Activated T-helper 1 cell treated with Interleukin-2 at 50 U/mL for 16 hours (primary cell): ENCODE data around the gene PKN3.
A peak's percentile ranks its signal among the peaks of the same experiment; 100 is the strongest.
"Not testable (repeated sequence)": the region's sequence is repeated elsewhere in the genome, so short reads cannot be mapped to it uniquely, and the experiment has no call there.

Source experiments
- DNase-seq: peaks from one replicate; pipeline ENCODE4 v3.0.0-alpha.2; 2020; ENCODE audit warnings: low read depth

Gene PKN3

GRCh38 chr9:128702445-128702948 lies at the start of gene PKN3:
Gene PKN3, plus strand, starts transcription at chr9:128702503. Its CDS starts 413 bp downstream, at chr9:128702916.
- peak; percentile 76 for DNase-seq

GRCh38 chr9:128653908-128654307 lies 48.4 kb upstream of the PKN3 start:
- DNase-seq: no peak

DNA sequence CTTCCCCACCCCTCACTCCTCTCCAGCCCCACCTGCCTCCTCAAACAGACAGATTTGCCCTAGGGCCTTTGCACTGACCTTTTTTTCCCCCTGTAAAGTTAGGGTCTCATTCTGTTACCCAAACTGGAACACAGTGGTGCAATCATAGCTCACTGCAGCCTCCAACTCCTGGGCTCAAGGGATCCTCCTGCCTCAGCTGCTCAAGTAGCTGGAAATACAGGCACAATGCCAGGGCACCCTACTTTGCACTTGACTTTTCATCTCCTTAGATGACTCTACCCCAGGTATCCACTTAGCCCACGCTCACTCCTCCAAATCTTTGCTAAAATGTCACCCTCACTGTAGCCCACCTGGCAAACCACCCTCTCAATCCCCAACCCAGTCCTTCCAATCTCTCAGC lies 47.8 kb upstream of the PKN3 start:
- DNase-seq: no peak

GRCh38 chr9:128656416-128657343 lies 45.6 kb upstream of the PKN3 start, which contains the start of gene DYNC2I2:
Gene DYNC2I2, minus strand, starts transcription at chr9:128656847. Its CDS starts 121 bp downstream, at chr9:128656726.
- DNase-seq: peak; percentile 95

DNA sequence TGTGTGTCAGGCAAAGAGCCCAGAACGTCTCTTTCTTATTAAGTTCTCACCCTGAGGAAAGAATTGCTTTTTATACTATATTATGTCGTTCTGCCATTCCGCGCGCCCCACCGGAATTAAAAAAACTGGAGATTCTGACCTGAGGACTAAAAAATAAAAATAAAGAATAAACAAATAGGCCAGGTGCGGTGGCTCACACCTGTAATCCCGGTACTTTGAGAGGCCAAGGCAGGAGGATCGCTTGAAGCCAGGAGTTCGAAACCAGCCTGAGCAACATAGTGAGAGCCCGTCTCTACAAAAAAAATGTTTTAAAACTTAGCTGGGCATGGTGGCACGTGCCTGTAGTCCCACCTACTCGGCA lies 45.0 kb upstream of the PKN3 start:
- DNase-seq: no peak

- no peak for DNase-seq
These were observed 44.5 kb upstream of the PKN3 start for GRCh38 chr9:128657796-128658195.

DNA sequence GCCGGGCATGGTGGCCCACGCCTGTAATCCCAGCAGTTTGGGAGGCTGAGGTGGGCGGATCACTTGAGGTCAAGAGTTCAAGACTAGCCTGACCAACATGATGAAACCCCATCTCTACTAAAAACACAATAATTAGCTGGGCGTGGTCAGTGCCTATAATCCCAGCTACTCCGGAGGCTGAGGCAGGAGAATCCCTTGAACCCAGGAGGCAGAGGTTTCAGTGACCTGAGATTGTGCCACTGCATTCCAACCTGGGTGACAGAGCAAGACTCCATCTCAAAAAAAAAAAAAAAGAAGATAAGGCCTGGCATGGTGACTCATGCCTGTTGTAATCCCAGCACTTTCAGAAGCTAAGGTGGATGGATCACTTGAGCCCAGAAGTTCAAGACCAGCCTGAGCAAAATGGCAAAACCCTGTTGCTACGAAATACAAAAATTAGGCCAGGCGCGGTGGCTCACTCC lies 35.8 kb upstream of the PKN3 start:
- not testable (repeated sequence) for DNase-seq

- no peak for DNase-seq
These were observed 32.5 kb upstream of the PKN3 start for GRCh38 chr9:128669786-128670185.

- DNase-seq: no peak
These were observed 26.9 kb upstream of the PKN3 start for GRCh38 chr9:128675382-128675781.

- DNase-seq: no peak
These were observed 24.5 kb upstream of the PKN3 start for GRCh38 chr9:128677794-128678193.

GRCh38 chr9:128683340-128684064 lies 18.8 kb upstream of the PKN3 start:
- DNase-seq: no peak

DNA sequence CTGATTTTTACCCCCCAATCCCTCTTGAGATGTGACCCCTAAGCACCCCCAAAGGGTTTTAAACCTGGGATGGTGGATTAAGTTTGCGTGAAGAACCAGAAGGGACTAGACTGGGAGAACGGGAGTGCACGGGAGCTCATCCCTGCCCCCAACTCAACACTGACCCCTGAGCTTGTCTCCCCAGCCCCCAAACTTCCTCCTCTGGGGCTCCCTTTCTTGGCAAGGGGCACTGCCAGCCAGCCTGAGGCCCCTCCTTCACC lies 18.3 kb upstream of the PKN3 start:
- no peak for DNase-seq

GRCh38 chr9:128684325-128685199 lies 17.7 kb upstream of the PKN3 start:
- peak; percentile 58 for DNase-seq

GRCh38 chr9:128685636-128686489 lies 16.4 kb upstream of the PKN3 start:
- DNase-seq: no peak

- no peak for DNase-seq
These were observed 14.8 kb upstream of the PKN3 start for GRCh38 chr9:128687453-128687852.

GRCh38 chr9:128688501-128689292 lies 13.6 kb upstream of the PKN3 start, which contains the start of gene SET:
Gene SET, plus strand, starts transcription at chr9:128689222. Its CDS starts 361 bp downstream, at chr9:128689583.
- peak; percentile 91 for DNase-seq

- DNase-seq: peak; percentile 47
These were observed 13.0 kb upstream of the PKN3 start for GRCh38 chr9:128689293-128689774.

DNA sequence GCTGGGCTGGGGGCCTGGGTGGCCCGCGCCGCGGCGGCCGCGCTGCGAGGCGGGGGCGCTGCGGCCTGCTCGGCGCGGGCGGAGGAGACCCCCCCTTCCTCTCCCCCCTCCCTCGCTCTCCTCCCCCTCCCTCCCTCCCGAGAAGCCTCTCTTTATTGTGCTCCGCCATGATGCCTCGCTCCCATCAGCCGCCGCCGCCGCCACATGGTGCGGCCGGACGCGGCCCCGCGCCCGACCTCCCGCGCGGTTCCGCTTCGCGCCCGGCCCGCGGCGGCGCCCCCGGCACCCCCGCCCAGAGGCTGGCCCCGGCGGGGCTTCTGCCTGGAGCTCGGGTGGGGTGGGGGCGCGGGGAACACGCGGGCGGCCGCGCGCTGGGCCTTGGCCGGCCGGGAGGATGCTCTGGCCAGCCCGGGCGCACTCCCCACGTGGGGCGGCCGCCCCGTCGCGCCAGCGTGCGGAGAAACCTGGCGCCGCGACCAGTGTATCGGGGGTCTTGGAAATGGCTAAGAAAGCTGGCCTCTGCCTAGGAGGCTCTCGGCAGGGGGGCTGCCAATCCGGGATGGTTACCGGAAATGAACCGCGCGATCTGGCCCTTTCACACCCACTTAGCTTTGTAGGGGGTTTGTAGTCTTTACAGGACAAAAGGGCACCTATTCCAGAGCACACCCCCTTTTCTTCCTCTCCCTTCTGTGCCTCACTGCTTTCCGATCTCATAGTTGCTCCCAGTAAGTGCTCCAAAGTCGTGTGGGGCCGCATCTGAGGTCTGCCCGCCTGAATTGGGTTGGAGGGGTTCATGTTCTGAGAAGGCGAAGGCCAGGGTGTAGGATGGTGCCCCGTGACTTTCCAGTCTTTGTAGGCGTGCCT lies 12.3 kb upstream of the PKN3 start:
- peak; percentile 44 for DNase-seq

DNA sequence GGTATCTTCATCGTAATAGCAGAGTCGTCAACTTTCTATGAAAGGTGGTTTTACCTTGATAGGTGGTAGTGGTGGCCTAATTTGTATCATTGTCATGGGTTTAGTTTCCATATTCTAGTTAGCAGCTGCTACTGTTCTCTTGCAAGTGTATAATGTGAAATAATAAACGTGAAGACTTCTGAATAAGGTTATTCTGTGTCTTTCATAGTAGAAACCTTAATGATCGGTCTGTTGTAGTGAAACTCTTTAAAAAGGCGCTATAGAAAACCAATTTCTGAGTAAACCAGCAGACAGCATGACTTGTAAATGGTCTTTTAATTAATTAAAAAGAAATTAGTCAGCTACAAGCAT lies 11.6 kb upstream of the PKN3 start:
- no peak for DNase-seq
